Suprapubic skin (tissue), 4 donors: ENCODE results near the gene MYH7. TPM values are rescaled to one million over a fixed set of nuclear protein-coding genes. Genes with fewer than 3 reads are reported as not detected.

Experiments used
- DNase-seq, 2 donors: peaks; one replicate each; pipeline ENCODE4 v3.0.0-alpha.2; 2019; ENCODE audit warnings: low spot score in 2 of 2
- H3K27ac ChIP-seq: fragments of 200-600 bp; sonication (generic); one replicate; pipeline ENCODE4 v1.5.1; 2019
- H3K27me3 ChIP-seq: fragments of 200-600 bp; sonication (generic); one replicate; pipeline ENCODE4 v1.5.1; 2019
- H3K36me3 ChIP-seq: fragments of 200-600 bp; sonication (generic); one replicate; pipeline ENCODE4 v1.5.1; 2019
- H3K4me1 ChIP-seq: fragments of 200-600 bp; sonication (generic); one replicate; pipeline ENCODE4 v1.5.1; 2019
- H3K4me3 ChIP-seq: fragments of 200-600 bp; sonication (generic); one replicate; pipeline ENCODE4 v1.5.1; 2019; ENCODE audit warnings: mild to moderate bottlenecking
- H3K9me3 ChIP-seq: fragments of 200-600 bp; sonication (generic); one replicate; pipeline ENCODE4 v1.5.1; 2019
- CTCF ChIP-seq, 2 donors: fragments of 200-600 bp in 1 of 2; fragments of 450-650 bp in 1 of 2; sonication (generic) in 1 of 2; IDR thresholded peaks; one replicate each; pipeline ENCODE4 v1.5.1; 2016 to 2019; ENCODE audit warnings: antibody characterized with exemption in 2 of 2, mild to moderate bottlenecking in 1 of 2, moderate library complexity in 1 of 2
- EP300 ChIP-seq: sonication (generic); formaldehyde crosslinking; IDR thresholded peaks from one replicate; pipeline ENCODE4 v1.6.1; 2017; ENCODE audit warnings: antibody characterized with exemption
- POLR2A ChIP-seq, 2 donors: fragments of 450-650 bp; IDR thresholded peaks; one replicate each; pipeline ENCODE4 v1.6.1; 2017; ENCODE audit warnings: antibody characterized with exemption in 2 of 2, mild to moderate bottlenecking in 2 of 2, moderate library complexity in 2 of 2
- POLR2AphosphoS5 ChIP-seq, 3 donors: sonication (generic); formaldehyde crosslinking; IDR thresholded peaks; one replicate each; pipeline ENCODE4 v1.6.1; 2017; ENCODE audit warnings: antibody characterized with exemption in 3 of 3
- WGBS: methylation state at CpG from one replicate; pipeline ENCODE4 v1.1.5; 2018; 5-methylcytosine and 5-hydroxymethylcytosine counted together
- total RNA-seq, 4 donors: library from RNA; depleted of rRNA; stranded (reverse); fragments of >200 nt; gene quantifications; one replicate each; pipeline ENCODE4 v1.1.0, GENCODE V29; 2016

The MYH7 gene
- total RNA-seq, 4 donors from 2014 or later = not detected

GRCh38 chr14:23446291-23446851 is 10.9 kb upstream of the MYH7 start:
- WGBS = 43% methylated on average over 4 of the region's 4 CpGs

GRCh38 chr14:23445773-23446172 is 10.3 kb upstream of the MYH7 start:
- no peak for DNase-seq
- H3K36me3 ChIP-seq = no peaks in the 10 kb centered on the region
- WGBS = 55% methylated on average over 4 of the region's 4 CpGs
- H3K27ac ChIP-seq = no peak overlapping the region
- H3K4me3 ChIP-seq = no peak overlapping the region
- no peaks in the 10 kb centered on the region for H3K27me3 ChIP-seq
- H3K4me1 ChIP-seq = peaks cover 13% of the 10 kb centered on the region
- H3K9me3 ChIP-seq = no peaks in the 10 kb centered on the region
- TF ChIP-seq POLR2AphosphoS5 (IDR thresholded peaks at IDR 0.05) (no peak), CTCF (IDR thresholded peaks at IDR 0.05) (no peak), POLR2A (IDR thresholded peaks at IDR 0.05) (no peak), EP300 (no peak)

More at GRCh38 chr14:23446291-23446851, 10.9 kb upstream of the MYH7 start:
- TF ChIP-seq POLR2A (IDR thresholded peaks at IDR 0.05) = no peak
- TF ChIP-seq EP300 = no peak
- peaks cover 13% of the 10 kb centered on the region for H3K4me1 ChIP-seq
- no peaks in the 10 kb centered on the region for H3K36me3 ChIP-seq
- H3K4me3 ChIP-seq = no peak overlapping the region
- no peak for DNase-seq
- H3K27ac ChIP-seq = no peak overlapping the region
- H3K9me3 ChIP-seq = no peaks in the 10 kb centered on the region
- no peaks in the 10 kb centered on the region for H3K27me3 ChIP-seq

- DNase-seq = no peak
- H3K4me1 ChIP-seq = peaks cover 13% of the 10 kb centered on the region
- no peak overlapping the region for H3K4me3 ChIP-seq
- TF ChIP-seq POLR2A (IDR thresholded peaks at IDR 0.05) (no peak), EP300 (no peak), POLR2AphosphoS5 (IDR thresholded peaks at IDR 0.05) (no peak), CTCF (IDR thresholded peaks at IDR 0.05) (no peak)
- H3K9me3 ChIP-seq = no peaks in the 10 kb centered on the region
- 88% methylated on average over 1 of the region's 1 CpG for WGBS
- no peak overlapping the region for H3K27ac ChIP-seq
- H3K27me3 ChIP-seq = no peaks in the 10 kb centered on the region
- no peaks in the 10 kb centered on the region for H3K36me3 ChIP-seq
These were observed 8.9 kb upstream of the MYH7 start for GRCh38 chr14:23444314-23444713.

- H3K4me1 ChIP-seq = peaks cover 13% of the 10 kb centered on the region
- 85% methylated on average over 6 of the region's 6 CpGs for WGBS
- H3K4me3 ChIP-seq = no peak overlapping the region
- H3K9me3 ChIP-seq = no peaks in the 10 kb centered on the region
- DNase-seq = no peak
- no peaks in the 10 kb centered on the region for H3K36me3 ChIP-seq
- H3K27me3 ChIP-seq = no peaks in the 10 kb centered on the region
- no peak for TF ChIP-seq CTCF (IDR thresholded peaks at IDR 0.05)
- no peak for TF ChIP-seq POLR2AphosphoS5 (IDR thresholded peaks at IDR 0.05)
- TF ChIP-seq EP300 = no peak
- no peak for TF ChIP-seq POLR2A (IDR thresholded peaks at IDR 0.05)
- H3K27ac ChIP-seq = no peak overlapping the region
These were observed 8.4 kb upstream of the MYH7 start for GRCh38 chr14:23443881-23444280.

- no peak overlapping the region for H3K27ac ChIP-seq
- H3K36me3 ChIP-seq = no peaks in the 10 kb centered on the region
- no peak for TF ChIP-seq CTCF (IDR thresholded peaks at IDR 0.05)
- no peak for TF ChIP-seq POLR2AphosphoS5 (IDR thresholded peaks at IDR 0.05)
- TF ChIP-seq EP300 = no peak
- no peak for TF ChIP-seq POLR2A (IDR thresholded peaks at IDR 0.05)
- 80% methylated on average over 11 of the region's 11 CpGs for WGBS
- no peak overlapping the region for H3K4me3 ChIP-seq
- H3K27me3 ChIP-seq = no peaks in the 10 kb centered on the region
- H3K4me1 ChIP-seq = peaks cover 13% of the 10 kb centered on the region
- DNase-seq = no peak
- H3K9me3 ChIP-seq = no peaks in the 10 kb centered on the region
These were observed 8.0 kb upstream of the MYH7 start for GRCh38 chr14:23443411-23443812.
